ENCODE measurements around the gene PARG. TPM values are rescaled to one million over a fixed set of nuclear protein-coding genes. Genes with fewer than 3 reads are reported as not detected.

PARG gene
- total RNA-seq, 1 donor from 2014 or later, result 67.2 TPM

GRCh38 chr10:49803988-49804387 is 137.8 kb downstream of the PARG start:
- Mint-ChIP-seq H3K9me3 (peaks cover 10% of the 10 kb centered on the region), H3K27me3 (ENCODE audit: insufficient read depth, low read depth) (peaks cover 7% of the 10 kb centered on the region), H3K4me3 (no peak overlapping the region), H3K4me1 (no peaks in the 10 kb centered on the region), H3K27ac (no peak overlapping the region), H3K36me3 (no peaks in the 10 kb centered on the region)
- H3K9me3 ChIP-seq (ENCODE audit: low read depth), result no peaks in the 10 kb centered on the region
- H4K20me1 ChIP-seq (ENCODE audit: low read depth), result no peaks in the 10 kb centered on the region
- TF ChIP-seq EZH2 (IDR thresholded peaks at IDR 0.05) (no peak), EZH2phosphoT487 (IDR thresholded peaks at IDR 0.05) (no peak), CTCF (IDR thresholded peaks at IDR 0.05) (no peak)
- no peaks in the 10 kb centered on the region for H3F3A ChIP-seq (ENCODE audit: low read depth)
- no peak for DNase-seq (ENCODE audit: low spot score)
- H2AFZ ChIP-seq (replicated peaks), result no peak overlapping the region
- no peaks in the 10 kb centered on the region for H3K27me3 ChIP-seq
- H3K4me3 ChIP-seq, result no peak overlapping the region
- no peaks in the 10 kb centered on the region for H3K36me3 ChIP-seq
- no peaks in the 10 kb centered on the region for H3K79me2 ChIP-seq (ENCODE audit: low read depth)
- no peak overlapping the region for H3K4me2 ChIP-seq
- H3K9ac ChIP-seq, result no peak overlapping the region
- no peaks in the 10 kb centered on the region for H3K4me1 ChIP-seq
- no peak overlapping the region for H3K27ac ChIP-seq

- Histone ChIP-seq H3K4me2 (no peak overlapping the region), H3K27ac (no peak overlapping the region), H4K20me1 (ENCODE audit: low read depth) (no peaks in the 10 kb centered on the region), H3K36me3 (no peaks in the 10 kb centered on the region), H3K9me3 (ENCODE audit: low read depth) (no peaks in the 10 kb centered on the region), H3K9ac (no peak overlapping the region), H3K79me2 (ENCODE audit: low read depth) (no peaks in the 10 kb centered on the region), H3K4me1 (no peaks in the 10 kb centered on the region), H3K4me3 (no peak overlapping the region), H3F3A (ENCODE audit: low read depth) (no peaks in the 10 kb centered on the region), H3K27me3 (no peaks in the 10 kb centered on the region), H2AFZ (replicated peaks) (no peak overlapping the region)
- Mint-ChIP-seq H3K9me3 (peaks cover 2% of the 10 kb centered on the region), H3K4me1 (no peaks in the 10 kb centered on the region), H3K27me3 (ENCODE audit: insufficient read depth, low read depth) (peaks cover 5% of the 10 kb centered on the region), H3K27ac (no peak overlapping the region), H3K36me3 (no peaks in the 10 kb centered on the region), H3K4me3 (no peak overlapping the region)
- no peak for DNase-seq (ENCODE audit: low spot score)
- TF ChIP-seq EZH2phosphoT487 (IDR thresholded peaks at IDR 0.05), result no peak
- TF ChIP-seq EZH2 (IDR thresholded peaks at IDR 0.05), result no peak
- TF ChIP-seq CTCF (IDR thresholded peaks at IDR 0.05), result no peak
Measured at GRCh38 chr10:49798275-49798674, 143.6 kb downstream of the PARG start.

- Mint-ChIP-seq H3K36me3 (no peaks in the 10 kb centered on the region), H3K4me3 (no peak overlapping the region), H3K9me3 (peaks cover 2% of the 10 kb centered on the region), H3K4me1 (no peaks in the 10 kb centered on the region), H3K27me3 (ENCODE audit: insufficient read depth, low read depth) (peaks cover 3% of the 10 kb centered on the region), H3K27ac (no peak overlapping the region)
- Histone ChIP-seq H3K4me2 (no peak overlapping the region), H3K4me3 (no peak overlapping the region), H4K20me1 (ENCODE audit: low read depth) (no peaks in the 10 kb centered on the region), H3K27ac (no peak overlapping the region), H3F3A (ENCODE audit: low read depth) (no peaks in the 10 kb centered on the region), H3K9ac (no peak overlapping the region), H3K79me2 (ENCODE audit: low read depth) (no peaks in the 10 kb centered on the region), H3K27me3 (no peaks in the 10 kb centered on the region), H3K9me3 (ENCODE audit: low read depth) (no peaks in the 10 kb centered on the region), H3K36me3 (no peaks in the 10 kb centered on the region), H3K4me1 (no peaks in the 10 kb centered on the region), H2AFZ (replicated peaks) (no peak overlapping the region)
- DNase-seq (ENCODE audit: low spot score), result no peak
- TF ChIP-seq EZH2phosphoT487 (IDR thresholded peaks at IDR 0.05), result no peak
- no peak for TF ChIP-seq EZH2 (IDR thresholded peaks at IDR 0.05)
- no peak for TF ChIP-seq CTCF (IDR thresholded peaks at IDR 0.05)
Measured at GRCh38 chr10:49791100-49791499, 150.7 kb downstream of the PARG start.

Data from neural progenitor cell (in vitro differentiated cells).